ENCODE data around the gene ANKRD9.
"Not testable (repeated sequence)": the region's sequence is repeated elsewhere in the genome, so short reads cannot be mapped to it uniquely, and the experiment has no call there.

The ANKRD9 gene

GRCh38 chr14:102544046-102544746, 34.6 kb upstream of the ANKRD9 start:
- DNase-seq (no peak), ATAC-seq (replicated peaks) (no peak)
- Mint-ChIP-seq H3K36me3 (ENCODE audit: insufficient read depth) (no peaks in the 10 kb centered on the region), H3K4me3 (peak overlapping the region; percentile 15 to 45), H3K9me3 (no peaks in the 10 kb centered on the region), H3K4me1 (ENCODE audit: low read depth in 2 of 2) (peaks cover 3 to 7% of the 10 kb centered on the region in 2 donors), H3K27me3 (peaks cover 31 to 58% of the 10 kb centered on the region in 2 donors), H3K27ac (no peak overlapping the region)

- Mint-ChIP-seq H3K36me3 (ENCODE audit: insufficient read depth) (no peaks in the 10 kb centered on the region), H3K4me1 (ENCODE audit: low read depth in 2 of 2) (peaks cover 3 to 7% of the 10 kb centered on the region in 2 donors), H3K27me3 (peaks cover 31 to 38% of the 10 kb centered on the region in 2 donors), H3K4me3 (no peak overlapping the region), H3K9me3 (no peaks in the 10 kb centered on the region), H3K27ac (no peak overlapping the region)
- no peak for DNase-seq
- no peak for ATAC-seq (replicated peaks)
Measured at GRCh38 chr14:102541771-102542170, 32.2 kb upstream of the ANKRD9 start.

- H3K9me3 Mint-ChIP-seq; ATAC-seq (replicated peaks); DNase-seq; H3K27ac Mint-ChIP-seq; H3K4me3 Mint-ChIP-seq; H3K36me3 Mint-ChIP-seq (ENCODE audit: insufficient read depth); H3K4me1 Mint-ChIP-seq (ENCODE audit: low read depth in 2 of 2): not testable (repeated sequence)
- peaks cover 30 to 34% of the 10 kb centered on the region in 2 donors for H3K27me3 Mint-ChIP-seq
Measured at GRCh38 chr14:102541029-102541491, 31.5 kb upstream of the ANKRD9 start.

- Mint-ChIP-seq H3K4me1 (ENCODE audit: low read depth in 2 of 2) (peaks cover 3 to 5% of the 10 kb centered on the region in 2 donors), H3K27ac (no peak overlapping the region), H3K27me3 (peaks cover 25 to 28% of the 10 kb centered on the region in 2 donors), H3K4me3 (no peak overlapping the region), H3K9me3 (no peaks in the 10 kb centered on the region), H3K36me3 (ENCODE audit: insufficient read depth) (no peaks in the 10 kb centered on the region)
- DNase-seq: no peak
- ATAC-seq (replicated peaks): no peak
Measured at GRCh38 chr14:102540315-102541028, 30.9 kb upstream of the ANKRD9 start.

GRCh38 chr14:102539544-102540314, 30.2 kb upstream of the ANKRD9 start:
- DNase-seq (no peak), ATAC-seq (replicated peaks) (no peak)
- no peaks in the 10 kb centered on the region for H3K36me3 Mint-ChIP-seq (ENCODE audit: insufficient read depth)
- H3K9me3 Mint-ChIP-seq: no peaks in the 10 kb centered on the region
- H3K4me1 Mint-ChIP-seq (ENCODE audit: low read depth in 2 of 2): peaks cover 0 to 2% of the 10 kb centered on the region in 2 donors
- H3K27me3 Mint-ChIP-seq: peaks cover 19 to 21% of the 10 kb centered on the region in 2 donors
- no peak overlapping the region for H3K4me3 Mint-ChIP-seq
- no peak overlapping the region for H3K27ac Mint-ChIP-seq

- Mint-ChIP-seq H3K4me1 (ENCODE audit: low read depth in 2 of 2) (no peaks in the 10 kb centered on the region), H3K36me3 (ENCODE audit: insufficient read depth) (no peaks in the 10 kb centered on the region), H3K9me3 (no peaks in the 10 kb centered on the region), H3K4me3 (no peak overlapping the region), H3K27ac (no peak overlapping the region), H3K27me3 (peaks cover 15% of the 10 kb centered on the region in 2 donors)
- no peak for DNase-seq
- ATAC-seq (replicated peaks): no peak
Measured at GRCh38 chr14:102538602-102539543, 29.3 kb upstream of the ANKRD9 start.

GRCh38 chr14:102537981-102538601, 28.5 kb upstream of the ANKRD9 start:
- Mint-ChIP-seq H3K4me3 (no peak overlapping the region), H3K27me3 (peaks cover 8% of the 10 kb centered on the region in 2 donors), H3K36me3 (ENCODE audit: insufficient read depth) (no peaks in the 10 kb centered on the region), H3K4me1 (ENCODE audit: low read depth in 2 of 2) (no peaks in the 10 kb centered on the region), H3K9me3 (no peaks in the 10 kb centered on the region), H3K27ac (no peak overlapping the region)
- DNase-seq (no peak), ATAC-seq (replicated peaks) (no peak)

- Mint-ChIP-seq H3K27me3 (no peaks in the 10 kb centered on the region), H3K4me1 (ENCODE audit: low read depth in 2 of 2) (no peaks in the 10 kb centered on the region), H3K36me3 (ENCODE audit: insufficient read depth) (peaks cover 4% of the 10 kb centered on the region), H3K4me3 (no peak overlapping the region), H3K9me3 (no peaks in the 10 kb centered on the region), H3K27ac (no peak overlapping the region)
- no peak for ATAC-seq (replicated peaks)
- no peak for DNase-seq
Measured at GRCh38 chr14:102532204-102532658, 22.7 kb upstream of the ANKRD9 start.

- Mint-ChIP-seq H3K36me3 (ENCODE audit: insufficient read depth) (peaks cover 4% of the 10 kb centered on the region), H3K9me3 (no peaks in the 10 kb centered on the region), H3K27me3 (no peaks in the 10 kb centered on the region), H3K4me3 (no peak overlapping the region), H3K4me1 (ENCODE audit: low read depth in 2 of 2) (peaks cover under 1 to 2% of the 10 kb centered on the region in 2 donors), H3K27ac (no peak overlapping the region)
- DNase-seq (no peak), ATAC-seq (replicated peaks) (peak; percentile 14)
Measured at GRCh38 chr14:102530828-102531478, 21.4 kb upstream of the ANKRD9 start.

GRCh38 chr14:102528431-102529170, 19.0 kb upstream of the ANKRD9 start:
- no peaks in the 10 kb centered on the region for H3K9me3 Mint-ChIP-seq
- no peak overlapping the region for H3K4me3 Mint-ChIP-seq
- H3K36me3 Mint-ChIP-seq (ENCODE audit: insufficient read depth): peaks cover 4% of the 10 kb centered on the region
- DNase-seq (no peak), ATAC-seq (replicated peaks) (no peak)
- no peak overlapping the region for H3K27ac Mint-ChIP-seq
- H3K27me3 Mint-ChIP-seq: no peaks in the 10 kb centered on the region
- H3K4me1 Mint-ChIP-seq (ENCODE audit: low read depth in 2 of 2): peaks cover 15% of the 10 kb centered on the region in 2 donors

- H3K36me3 Mint-ChIP-seq (ENCODE audit: insufficient read depth): no peaks in the 10 kb centered on the region
- H3K27ac Mint-ChIP-seq: peak overlapping the region; percentile 52 to 81
- H3K4me3 Mint-ChIP-seq: peak overlapping the region; percentile 84 to 86
- no peak for DNase-seq
- peaks cover 19 to 21% of the 10 kb centered on the region in 2 donors for H3K4me1 Mint-ChIP-seq (ENCODE audit: low read depth in 2 of 2)
- H3K27me3 Mint-ChIP-seq: no peaks in the 10 kb centered on the region
- H3K9me3 Mint-ChIP-seq: no peaks in the 10 kb centered on the region
- ATAC-seq (replicated peaks): no peak
Measured at GRCh38 chr14:102525929-102526497, 16.4 kb upstream of the ANKRD9 start.

Measured in effector memory CD8-positive, alpha-beta T cell (primary cell).